GM12874 (cell line): ENCODE results near the gene CHAF1A.

Source experiments
- TF ChIP-seq, protein P1 (sequence below): IDR thresholded peaks from 2 replicates; pipeline ENCODE4 v1.5.1; 2011; ENCODE audit warnings: low read depth, mild to moderate bottlenecking, control low read depth, low read length, moderate library complexity; ENCODE audit not compliant: insufficient read depth

CHAF1A gene

DNA sequence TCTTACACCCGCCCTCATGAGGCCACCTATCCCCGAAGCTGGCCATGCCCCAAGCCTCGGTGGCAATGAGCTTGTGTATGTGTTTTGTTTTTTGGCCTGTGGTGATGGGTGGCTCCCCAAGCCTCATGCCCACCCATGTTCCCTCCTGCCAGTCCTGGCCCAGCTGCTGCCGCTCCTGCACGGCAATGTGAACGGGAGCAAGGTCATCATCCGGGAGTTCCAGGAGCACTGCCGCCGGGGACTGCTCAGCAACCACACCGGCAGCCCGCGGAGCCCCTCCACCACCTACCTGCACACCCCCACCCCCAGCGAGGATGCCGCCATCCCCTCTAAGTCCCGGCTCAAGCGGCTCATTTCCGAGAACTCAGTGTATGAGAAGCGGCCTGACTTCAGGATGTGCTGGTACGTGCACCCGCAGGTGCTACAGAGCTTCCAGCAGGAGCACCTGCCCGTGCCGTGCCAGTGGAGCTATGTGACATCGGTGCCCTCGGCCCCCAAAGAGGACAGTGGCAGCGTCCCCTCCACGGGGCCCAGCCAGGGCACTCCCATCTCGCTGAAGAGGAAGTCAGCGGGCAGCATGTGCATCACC is 30.6 kb downstream of the CHAF1A start:
- TF ChIP-seq, protein P1, sequence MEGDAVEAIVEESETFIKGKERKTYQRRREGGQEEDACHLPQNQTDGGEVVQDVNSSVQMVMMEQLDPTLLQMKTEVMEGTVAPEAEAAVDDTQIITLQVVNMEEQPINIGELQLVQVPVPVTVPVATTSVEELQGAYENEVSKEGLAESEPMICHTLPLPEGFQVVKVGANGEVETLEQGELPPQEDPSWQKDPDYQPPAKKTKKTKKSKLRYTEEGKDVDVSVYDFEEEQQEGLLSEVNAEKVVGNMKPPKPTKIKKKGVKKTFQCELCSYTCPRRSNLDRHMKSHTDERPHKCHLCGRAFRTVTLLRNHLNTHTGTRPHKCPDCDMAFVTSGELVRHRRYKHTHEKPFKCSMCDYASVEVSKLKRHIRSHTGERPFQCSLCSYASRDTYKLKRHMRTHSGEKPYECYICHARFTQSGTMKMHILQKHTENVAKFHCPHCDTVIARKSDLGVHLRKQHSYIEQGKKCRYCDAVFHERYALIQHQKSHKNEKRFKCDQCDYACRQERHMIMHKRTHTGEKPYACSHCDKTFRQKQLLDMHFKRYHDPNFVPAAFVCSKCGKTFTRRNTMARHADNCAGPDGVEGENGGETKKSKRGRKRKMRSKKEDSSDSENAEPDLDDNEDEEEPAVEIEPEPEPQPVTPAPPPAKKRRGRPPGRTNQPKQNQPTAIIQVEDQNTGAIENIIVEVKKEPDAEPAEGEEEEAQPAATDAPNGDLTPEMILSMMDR: no peak

DNA sequence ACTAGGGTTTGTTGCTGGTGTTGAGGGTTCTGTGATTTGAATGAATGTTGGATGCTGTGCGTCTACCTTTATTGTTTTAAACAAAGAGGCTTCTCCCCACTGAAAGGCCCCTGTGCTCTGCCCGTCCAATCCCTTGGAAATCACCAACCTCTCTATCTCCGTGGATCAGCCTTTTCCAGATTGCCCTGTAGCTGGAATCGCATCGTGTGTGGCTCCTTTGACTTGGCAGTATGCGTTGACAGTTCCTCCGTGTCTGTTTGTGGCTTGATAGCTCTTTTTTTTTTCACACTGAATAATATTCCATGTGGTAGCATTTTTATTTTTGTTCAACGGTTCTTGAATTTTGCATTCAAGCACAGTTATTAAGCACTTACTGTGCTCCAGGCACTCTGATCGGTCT is 32.0 kb downstream of the CHAF1A start:
- TF ChIP-seq, protein P1: no peak

DNA sequence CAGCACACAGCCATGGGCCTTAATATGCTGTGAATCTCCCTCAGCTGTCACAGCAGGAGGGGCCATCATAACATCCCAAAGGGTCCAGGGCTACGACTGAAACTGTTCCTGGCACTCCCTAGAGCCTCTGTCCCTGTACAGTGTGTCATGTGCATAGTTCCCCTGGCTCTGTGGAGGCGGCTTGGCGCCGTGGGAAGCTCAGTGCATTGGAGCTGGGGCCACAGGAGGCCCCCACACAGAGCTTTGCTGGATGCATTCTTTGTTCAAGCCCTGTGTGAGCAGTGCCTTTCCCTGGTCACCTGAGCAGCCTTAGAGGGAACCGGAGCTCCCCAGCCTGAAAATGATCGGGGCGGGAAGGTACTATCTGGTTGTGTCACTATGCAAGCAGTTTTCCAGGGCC is 33.8 kb downstream of the CHAF1A start:
- TF ChIP-seq, protein P1: no peak

DNA sequence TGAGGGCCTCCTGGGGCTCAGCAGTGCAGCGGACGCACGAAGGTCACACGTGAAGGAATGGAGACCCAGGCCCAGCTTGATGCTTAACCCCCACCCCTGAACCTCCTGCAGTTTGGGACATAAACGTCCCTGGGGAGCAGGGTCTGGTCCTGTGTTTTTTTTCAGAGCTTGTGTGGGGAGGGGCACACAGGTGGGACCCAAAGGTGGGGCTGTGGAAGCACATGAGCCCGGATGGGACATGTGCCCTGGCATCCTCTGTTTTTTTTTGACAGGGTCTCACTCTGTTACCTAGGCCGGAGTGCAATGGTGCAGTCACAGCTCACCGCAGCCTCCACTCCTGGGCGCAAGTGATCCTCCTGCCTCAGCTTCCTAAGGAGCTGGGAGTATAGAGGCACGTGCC is 34.7 kb downstream of the CHAF1A start:
- TF ChIP-seq, protein P1: no peak

DNA sequence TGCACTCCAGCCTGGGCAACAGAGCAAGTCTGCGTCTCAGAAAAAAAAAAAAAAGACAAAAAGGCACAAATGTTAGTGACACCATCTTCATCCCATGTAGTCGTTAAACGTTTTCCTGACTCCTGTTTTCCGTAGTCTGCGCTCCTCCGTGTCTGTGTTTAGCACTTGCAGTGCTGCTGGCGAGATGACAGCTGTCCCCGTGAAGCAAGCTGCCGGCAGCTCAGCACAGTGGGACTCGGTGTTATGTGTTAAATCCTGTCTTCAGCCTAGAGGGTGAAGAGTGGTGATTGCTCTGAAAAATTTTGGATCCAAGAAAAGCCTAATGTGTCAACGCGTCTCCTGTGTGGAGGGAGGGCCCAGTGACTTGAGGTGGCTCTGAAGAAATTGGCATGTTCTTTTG is 36.8 kb downstream of the CHAF1A start:
- TF ChIP-seq, protein P1: no peak

DNA sequence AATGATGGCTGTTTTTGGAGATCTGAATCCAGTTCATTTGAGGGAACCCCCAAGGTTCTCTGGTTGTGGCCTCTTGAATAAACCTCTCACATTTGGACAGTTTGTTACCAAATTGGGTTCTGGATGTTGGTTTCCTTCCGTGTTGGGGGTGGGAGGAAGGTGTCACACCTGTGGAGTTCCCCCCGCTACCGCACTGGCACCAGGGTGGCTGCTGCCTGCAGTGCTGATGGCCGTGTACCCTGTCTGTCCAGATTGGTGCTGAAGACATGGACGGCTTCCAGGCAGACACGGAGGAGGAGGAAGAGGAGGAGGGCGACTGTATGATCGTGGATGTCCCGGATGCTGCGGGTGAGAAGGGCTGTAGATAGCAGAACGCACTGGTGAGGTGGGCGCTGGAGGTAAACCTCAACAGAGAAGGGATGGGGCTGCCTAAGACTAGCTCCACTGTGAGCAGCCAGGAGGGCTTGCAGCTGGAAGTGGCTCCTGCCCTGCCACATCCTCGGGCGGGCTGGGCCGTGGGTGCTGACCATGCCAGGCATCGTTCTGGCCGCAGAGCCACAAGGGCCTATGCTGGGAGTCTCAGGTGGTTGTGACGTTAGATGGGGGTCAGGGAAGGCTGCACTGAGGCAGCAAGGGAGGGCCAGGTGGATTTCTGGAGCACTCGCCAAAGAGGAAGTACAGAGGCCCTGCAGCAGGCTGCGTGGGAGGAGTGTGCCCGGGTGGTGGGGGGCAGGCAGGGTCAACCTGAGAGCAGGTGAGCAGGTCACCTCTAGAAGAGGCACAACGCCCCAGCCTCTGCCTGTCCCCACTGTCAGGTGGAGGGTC is 39.8 kb downstream of the CHAF1A start:
- TF ChIP-seq, protein P1: no peak

DNA sequence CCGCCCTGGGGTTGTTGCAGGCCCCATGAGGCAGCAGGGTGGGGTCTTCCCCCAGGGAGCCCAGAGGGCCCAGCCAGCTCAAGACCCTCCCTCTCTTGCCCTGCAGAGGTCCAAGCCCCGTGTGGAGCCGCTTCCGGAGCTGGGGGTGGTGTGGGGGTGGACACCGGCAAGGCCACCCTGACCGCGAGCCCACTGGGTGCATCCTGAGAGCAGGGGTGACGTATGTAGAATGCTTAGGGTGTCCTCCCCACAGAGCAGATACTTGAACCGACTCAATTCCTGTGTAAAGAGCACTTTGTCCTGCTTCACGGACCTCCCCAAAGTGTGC is 40.3 kb downstream of the CHAF1A start:
- TF ChIP-seq, protein P1: no peak
